Liver (tissue), 9 donors: ENCODE results near the gene ZNF689. TPM values are rescaled to one million over a fixed set of nuclear protein-coding genes. Genes with fewer than 3 reads are reported as not detected.

Experiments
- DNase-seq: peaks from one replicate; pipeline ENCODE4 v3.0.0-alpha.2; 2017; ENCODE audit warnings: low spot score
- H3K27ac ChIP-seq, 2 donors: one replicate each; pipeline ENCODE4 v1.7.0; 2013; ENCODE audit warnings: inconsistent platforms in 2 of 2, low read length in 2 of 2, control low read depth in 1 of 2, low read depth in 1 of 2, mild to moderate bottlenecking in 1 of 2
- H3K27me3 ChIP-seq, 4 donors: one replicate each; pipeline versions ENCODE4 v1.6.1 to v1.7.0; 2013; ENCODE audit warnings: low read length in 3 of 4, inconsistent platforms in 1 of 4, mild to moderate bottlenecking in 1 of 4, moderate library complexity in 1 of 4; ENCODE audit not compliant: control insufficient read depth in 4 of 4, insufficient read depth in 4 of 4
- H3K36me3 ChIP-seq, 4 donors: one replicate each; pipeline versions ENCODE4 v1.6.1 to v1.7.0; 2013; ENCODE audit warnings: low read length in 3 of 4, mild to moderate bottlenecking in 3 of 4, low read depth in 1 of 4, moderate library complexity in 1 of 4; ENCODE audit not compliant: control insufficient read depth in 4 of 4, insufficient read depth in 3 of 4
- H3K4me1 ChIP-seq, 4 donors: one replicate each; pipeline versions ENCODE4 v1.6.1 to v1.7.0; 2013; ENCODE audit warnings: low read length in 3 of 4, mild to moderate bottlenecking in 3 of 4, moderate library complexity in 1 of 4; ENCODE audit not compliant: control insufficient read depth in 4 of 4, insufficient read depth in 4 of 4
- H3K4me3 ChIP-seq, 3 donors: one replicate each; pipeline versions ENCODE4 v1.6.1 to v1.7.0; 2013; ENCODE audit warnings: low read length in 3 of 3, control low read depth in 1 of 3, low read depth in 1 of 3, mild to moderate bottlenecking in 1 of 3
- H3K9ac ChIP-seq, 2 donors: one replicate each; pipeline ENCODE4 v1.7.0; 2013; ENCODE audit warnings: low read length in 2 of 2, mild to moderate bottlenecking in 2 of 2, moderate library complexity in 2 of 2, control low read depth in 1 of 2, low read depth in 1 of 2
- H3K9me3 ChIP-seq, 4 donors: one replicate each; pipeline versions ENCODE4 v1.6.1 to v1.7.0; 2013; ENCODE audit warnings: low read length in 3 of 4; ENCODE audit not compliant: control insufficient read depth in 4 of 4
- ATF3 ChIP-seq: IDR thresholded peaks from 2 replicates; pipeline ENCODE4 v1.6.1; 2016; ENCODE audit warnings: antibody characterized with exemption
- CTCF ChIP-seq: fragments of 150-350 bp; IDR thresholded peaks from 2 replicates; pipeline ENCODE4 v1.5.1; 2017; ENCODE audit warnings: improper control_type of control experiment, low read depth, low read length; ENCODE audit not compliant: missing input control
- EGR1 ChIP-seq, 2 donors: IDR thresholded peaks; 2 replicates each; pipeline ENCODE4 v1.6.1; 2016 to 2018; ENCODE audit warnings: antibody characterized with exemption in 2 of 2, low read depth in 2 of 2
- FOXA1 ChIP-seq: IDR thresholded peaks from 2 replicates; pipeline ENCODE4 v1.6.1; 2016; ENCODE audit warnings: antibody characterized with exemption
- FOXA2 ChIP-seq: IDR thresholded peaks from 2 replicates; pipeline ENCODE4 v1.6.1; 2016; ENCODE audit warnings: antibody characterized with exemption
- GABPA ChIP-seq, 2 donors: IDR thresholded peaks in 1 of 2; conservative IDR thresholded peaks in 1 of 2; 2 replicates each; pipeline ENCODE4 v1.6.1; 2016; ENCODE audit warnings: antibody characterized with exemption in 2 of 2, mild to moderate bottlenecking in 1 of 2, moderate library complexity in 1 of 2
- HNF4A ChIP-seq, 2 donors: conservative IDR thresholded peaks; 2 replicates each; pipeline ENCODE4 v1.6.1; 2016; ENCODE audit warnings: antibody characterized with exemption in 2 of 2, mild to moderate bottlenecking in 2 of 2
- HNF4G ChIP-seq: IDR thresholded peaks from 2 replicates; pipeline ENCODE4 v1.6.1; 2016; ENCODE audit warnings: antibody characterized with exemption
- JUND ChIP-seq, 2 donors: IDR thresholded peaks; 2 replicates each; pipeline ENCODE4 v1.6.1; 2016; ENCODE audit warnings: antibody characterized with exemption in 2 of 2
- MAX ChIP-seq: IDR thresholded peaks from 2 replicates; pipeline ENCODE4 v1.6.1; 2016; ENCODE audit warnings: antibody characterized with exemption
- NR2F2 ChIP-seq: IDR thresholded peaks from 2 replicates; pipeline ENCODE4 v1.6.1; 2016; ENCODE audit warnings: antibody characterized with exemption
- RAD21 ChIP-seq, 2 donors: IDR thresholded peaks; 2 replicates each; pipeline ENCODE4 v1.6.1; 2016; ENCODE audit warnings: antibody characterized with exemption in 2 of 2, mild to moderate bottlenecking in 2 of 2
- REST ChIP-seq: IDR thresholded peaks from 2 replicates; pipeline ENCODE4 v1.6.1; 2016; ENCODE audit warnings: antibody characterized with exemption, mild to moderate bottlenecking
- RXRA ChIP-seq, 2 donors: IDR thresholded peaks; 2 replicates each; pipeline ENCODE4 v1.6.1; 2017 to 2018; ENCODE audit warnings: antibody characterized with exemption in 2 of 2, mild to moderate bottlenecking in 1 of 2
- SP1 ChIP-seq: IDR thresholded peaks from 2 replicates; pipeline ENCODE4 v1.6.1; 2018; ENCODE audit warnings: antibody characterized with exemption, mild to moderate bottlenecking
- TAF1 ChIP-seq: conservative IDR thresholded peaks from 2 replicates; pipeline ENCODE4 v1.6.1; 2016; ENCODE audit warnings: antibody characterized with exemption, mild to moderate bottlenecking
- YY1 ChIP-seq: IDR thresholded peaks from 2 replicates; pipeline ENCODE4 v1.6.1; 2016; ENCODE audit warnings: antibody characterized with exemption, mild to moderate bottlenecking
- ZBTB33 ChIP-seq: IDR thresholded peaks from 2 replicates; pipeline ENCODE4 v1.6.1; 2016; ENCODE audit warnings: antibody characterized with exemption
- WGBS: extraction: QIAGEN DNeasy Blood & Tissue Kit; methylation state at CpG from one replicate; pipeline ENCODE4 v1.1.7; 2013; 5-methylcytosine and 5-hydroxymethylcytosine counted together
- polyA plus RNA-seq, 2 donors: library from polyadenylated mRNA; stranded (reverse) in 1 of 2; unstranded in 1 of 2; fragments of 200-250 nt in 1 of 2; fragments of >200 nt in 1 of 2; fragmentation: Nextera tagmentation in 1 of 2; extraction: Ambion mirVana in 1 of 2; gene quantifications; one replicate each; pipeline versions ENCODE4 v1.2.1 to v1.2.3, GENCODE V29; 2013 to 2015
- total RNA-seq, 2 donors: library from RNA; depleted of rRNA; stranded (reverse); fragments of >200 nt; gene quantifications; one replicate each; pipeline ENCODE4 v1.2.3, GENCODE V29; 2014
- donor health status: healthy.
- donor health status: healthy.
- donor health status: healthy.
- donor health status: healthy.
- donor health status: healthy.

Gene ZNF689
- total and polyA plus RNA-seq, 4 donors: 2.6 to 5.8 (median 4.3) TPM

- whole genome bisulfite sequencing: 1% methylated on average over 71 of the region's 71 CpGs
- H3K27me3 ChIP-seq: no peaks in the 10 kb centered on the region
- peak overlapping the region; percentile 87 to 97 for H3K27ac ChIP-seq
- no peaks in the 10 kb centered on the region for H3K9me3 ChIP-seq
- peak in 1 of 2 donors; percentile 28 for TF ChIP-seq RAD21 (IDR thresholded peaks at IDR 0.05)
- TF ChIP-seq HNF4A (conservative IDR thresholded peaks at IDR 0.05): no peak
- peak; percentile 50 for TF ChIP-seq CTCF
- H3K36me3 ChIP-seq: peaks cover 4 to 27% (median 18%) of the 10 kb centered on the region in 4 donors
- peak overlapping the region; percentile 81 to 97 (median 84) for H3K4me3 ChIP-seq
- H3K4me1 ChIP-seq: peaks cover 0 to 21% (median 9%) of the 10 kb centered on the region in 4 donors
- peak; percentile 73 for DNase-seq
- H3K9ac ChIP-seq: peak overlapping the region; percentile 83 to 84
These were observed 41.2 kb upstream of the ZNF689 start for GRCh38 chr16:30651124-30652004.

GRCh38 chr16:30650369-30651123 is 40.4 kb upstream of the ZNF689 start, which contains the start of gene PRR14:
Gene PRR14 (plus strand): TSS chr16:30650960. CDS start chr16:30651646, 686 bp downstream.
- H3K9ac ChIP-seq: peak within 1 kb of the TSS; percentile 83 to 84
- WGBS: under 1% methylated on average over 53 of the region's 53 CpGs
- H3K27me3 ChIP-seq: no peaks in the 10 kb centered on the region
- peaks cover 0 to 21% (median 9%) of the 10 kb centered on the region in 4 donors for H3K4me1 ChIP-seq
- H3K27ac ChIP-seq: peak within 1 kb of the TSS; percentile 87 to 97
- H3K36me3 ChIP-seq: peaks cover 2 to 21% (median 15%) of the 10 kb centered on the region in 4 donors
- TF ChIP-seq RAD21 (IDR thresholded peaks at IDR 0.05) (peak; percentile 46 to 54), RXRA (IDR thresholded peaks at IDR 0.05) (peak; percentile 73 to 82), TAF1 (peak; percentile 44), HNF4G (no peak), ATF3 (peak; percentile 75), CTCF (peak; percentile 55), MAX (peak; percentile 73), GABPA (IDR thresholded peaks at IDR 0.05 in 1 of 2, conservative IDR thresholded peaks at IDR 0.05 in 1 of 2) (peak; percentile 55 to 84), SP1 (peak; percentile 98), FOXA1 (peak; percentile 30), HNF4A (conservative IDR thresholded peaks at IDR 0.05) (peak; percentile 52 to 63), ZBTB33 (peak; percentile 89), EGR1 (IDR thresholded peaks at IDR 0.05; ENCODE audit: low read depth in 2 of 2) (peak; percentile 39 to 62), JUND (IDR thresholded peaks at IDR 0.05) (peak; percentile 90 to 94), NR2F2 (peak; percentile 74), REST (peak; percentile 49), FOXA2 (no peak), YY1 (peak; percentile 100)
- H3K9me3 ChIP-seq: no peaks in the 10 kb centered on the region
- H3K4me3 ChIP-seq: peak within 1 kb of the TSS; percentile 81 to 97 (median 84)
- peak; percentile 98 for DNase-seq
